Caco-2 (cell line): ENCODE results near the gene PHF13. TPM values are rescaled to one million over a fixed set of nuclear protein-coding genes. Genes with fewer than 3 reads are reported as not detected.

ENCODE experiments used
- BruUV-seq: library from RNA; stranded (reverse); fragments of 400-500 nt; replicated peaks from 2 replicates; lab custom pipeline; 2021; lab: Mats Ljungman, UMichigan
- CTCF ChIA-PET: fragments of 300-600 bp; sonication (Branson Sonifier 250); formaldehyde crosslinking; loops from one replicate; lab custom pipeline; 2022; ENCODE audit warnings: antibody characterized with exemption; lab: Charles Lee
- POLR2A ChIA-PET: fragments of 300-600 bp; sonication (Branson Sonifier 250); formaldehyde crosslinking; loops from one replicate; lab custom pipeline; 2022; ENCODE audit warnings: antibody characterized with exemption; lab: Charles Lee
- DNase-seq, 2 experiments: peaks; one replicate each; pipeline versions ENCODE4 v3.0.0 to v3.0.0-alpha.2; 2020 to 2022
- H3K27me3 ChIP-seq: replicated peaks from 2 replicates; pipeline ENCODE4 v1.6.0; 2011; ENCODE audit warnings: low read length; ENCODE audit not compliant: control insufficient read depth, insufficient read depth
- H3K36me3 ChIP-seq: 2 replicates; pipeline ENCODE4 v1.5.1; 2011; ENCODE audit warnings: low read length; ENCODE audit not compliant: control insufficient read depth, insufficient read depth
- H3K4me1 ChIP-seq: fragments of 250-450 bp; sonication (Bioruptor Pico); 2 replicates; pipeline ENCODE4 v1.5.1; 2020; ENCODE audit warnings: mild to moderate bottlenecking
- H3K4me3 ChIP-seq: 2 replicates; pipeline ENCODE4 v1.5.1; 2011; ENCODE audit warnings: low read depth, mild to moderate bottlenecking, control low read depth, low read length
- H3K9me3 ChIP-seq: fragments of 250-450 bp; sonication (Bioruptor Pico); 2 replicates; pipeline ENCODE4 v1.5.1; 2020; ENCODE audit warnings: mild to moderate bottlenecking, moderate library complexity
- H3K27ac Mint-ChIP-seq: one replicate; pipeline ENCODE4 v1.8.0; 2022; ENCODE audit warnings: mixed read lengths; ENCODE audit not compliant: unreplicated experiment
- H3K27me3 Mint-ChIP-seq: one replicate; pipeline ENCODE4 v1.8.0; 2022; ENCODE audit warnings: mixed read lengths; ENCODE audit not compliant: insufficient read depth, unreplicated experiment
- H3K36me3 Mint-ChIP-seq: one replicate; pipeline ENCODE4 v1.8.0; 2022; ENCODE audit warnings: mild to moderate bottlenecking, mixed read lengths; ENCODE audit not compliant: insufficient read depth, unreplicated experiment
- H3K4me1 Mint-ChIP-seq: one replicate; pipeline ENCODE4 v1.8.0; 2022; ENCODE audit warnings: low read depth, mixed read lengths; ENCODE audit not compliant: unreplicated experiment
- H3K4me3 Mint-ChIP-seq: one replicate; pipeline ENCODE4 v1.8.0; 2022; ENCODE audit warnings: mild to moderate bottlenecking, moderate library complexity, mixed read lengths; ENCODE audit not compliant: unreplicated experiment
- H3K9me3 Mint-ChIP-seq: one replicate; pipeline ENCODE4 v1.8.0; 2022; ENCODE audit warnings: mixed read lengths; ENCODE audit not compliant: unreplicated experiment
- CTCF ChIP-seq, 2 experiments: fragments of 200-600 bp in 1 of 2; IDR thresholded peaks; 1 replicate in 1 of 2; 2 replicates in 1 of 2; pipeline versions ENCODE4 v1.5.1 to v1.8.0; 2011 to 2022; ENCODE audit warnings: antibody characterized with exemption in 1 of 2, control low read depth in 1 of 2, inconsistent platforms in 1 of 2, low read depth in 1 of 2, low read length in 1 of 2, mild to moderate bottlenecking in 1 of 2, moderate library complexity in 1 of 2; ENCODE audit not compliant: insufficient read depth in 1 of 2, severe bottlenecking in 1 of 2, unreplicated experiment in 1 of 2
- intact Hi-C: fragments of 100-400 bp; cut with micrococcal nuclease; formaldehyde crosslinking; loops from one replicate; pipeline ENCODE4 v1.10.0; 2022; ENCODE audit not compliant: unreplicated experiment
- total RNA-seq: library from RNA; stranded (reverse); gene quantifications from 2 replicates; pipeline ENCODE4 v1.2.3, GENCODE V29; 2022

The PHF13 gene
- total RNA-seq, 1 experiment from 2014 or later, result 21.8 TPM

GRCh38 chr1:6622396-6623152 lies 9.0 kb downstream of the PHF13 start:
- no peak overlapping the region for H3K27ac Mint-ChIP-seq
- ChIA-PET POLR2A (no interaction called here), CTCF (interaction anchor here (0.8 kb wide), 1 partner anchor 19 kb away, joined by 3 read pairs; no protein-coding TSS in a partner anchor)
- TF ChIP-seq CTCF (IDR thresholded peaks at IDR 0.05; ENCODE audit: insufficient read depth in 1 of 2, low read depth in 1 of 2, low read length in 1 of 2, severe bottlenecking in 1 of 2, unreplicated experiment in 1 of 2), result no peak
- Histone ChIP-seq H3K4me1 (no peaks in the 10 kb centered on the region), H3K4me3 (no peak overlapping the region), H3K36me3 (peaks cover 2% of the 10 kb centered on the region; the same call in 1 of the 2 replicates), H3K27me3 (no peaks in the 10 kb centered on the region), H3K9me3 (no peaks in the 10 kb centered on the region)
- no peaks in the 10 kb centered on the region for H3K27me3 Mint-ChIP-seq
- H3K36me3 Mint-ChIP-seq, result peaks cover 55% of the 10 kb centered on the region
- intact Hi-C loops, result no loop called here
- H3K4me3 Mint-ChIP-seq, result no peak overlapping the region
- no peaks in the 10 kb centered on the region for H3K9me3 Mint-ChIP-seq
- no peak for DNase-seq
- H3K4me1 Mint-ChIP-seq, result no peaks in the 10 kb centered on the region
- no TSS peak for BruUV-seq

DNA sequence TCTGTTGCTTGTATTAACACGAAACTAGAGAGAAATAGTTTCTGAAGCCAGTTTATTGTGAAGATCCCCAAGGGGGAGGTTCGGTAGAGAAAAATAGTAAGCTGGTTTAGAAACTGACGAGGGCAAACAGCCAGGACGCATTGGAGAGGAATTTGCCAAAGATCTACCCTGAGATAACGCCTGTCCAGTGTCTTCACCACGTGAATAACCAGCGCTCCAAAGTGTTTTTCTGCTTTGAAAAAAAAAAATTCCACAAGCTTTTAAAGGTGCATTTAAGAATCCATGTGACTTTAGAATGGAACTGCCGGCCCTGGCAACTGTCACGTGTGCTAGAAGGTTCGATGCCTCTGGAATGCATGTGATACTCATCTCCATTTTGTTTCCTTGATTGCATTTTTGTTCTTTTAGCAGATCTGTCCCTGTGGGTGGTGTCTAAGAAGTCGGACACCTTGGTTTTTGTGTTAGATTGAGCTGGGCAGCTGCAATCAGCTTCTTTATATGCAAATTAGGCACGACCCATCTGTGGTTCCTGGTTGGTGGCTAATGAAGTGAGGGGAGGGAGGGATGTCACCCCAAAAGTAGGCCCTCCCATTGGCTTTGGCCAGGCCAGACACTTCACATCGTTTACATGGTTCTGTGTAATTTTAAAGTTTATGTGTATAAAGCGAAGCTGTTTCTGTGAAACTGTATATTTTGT lies 9.9 kb downstream of the PHF13 start:
- Mint-ChIP-seq H3K4me3 (no peak overlapping the region), H3K27ac (no peak overlapping the region), H3K27me3 (no peaks in the 10 kb centered on the region), H3K4me1 (no peaks in the 10 kb centered on the region), H3K9me3 (no peaks in the 10 kb centered on the region), H3K36me3 (peaks cover 60% of the 10 kb centered on the region)
- intact Hi-C loops, result no loop called here
- TF ChIP-seq CTCF (IDR thresholded peaks at IDR 0.05; ENCODE audit: insufficient read depth in 1 of 2, low read depth in 1 of 2, low read length in 1 of 2, severe bottlenecking in 1 of 2, unreplicated experiment in 1 of 2), result no peak
- ChIA-PET CTCF (interaction anchor here (0.6 to 0.8 kb wide), 2 partner anchors 18 to 1046 kb away, joined by 3 read pairs; no protein-coding TSS in a partner anchor), POLR2A (no interaction called here)
- Histone ChIP-seq H3K4me1 (no peaks in the 10 kb centered on the region), H3K36me3 (peaks cover 2% of the 10 kb centered on the region; the same call in 1 of the 2 replicates), H3K27me3 (no peaks in the 10 kb centered on the region), H3K9me3 (no peaks in the 10 kb centered on the region), H3K4me3 (no peak overlapping the region)
- no peak for DNase-seq
- BruUV-seq, result no TSS peak
